GM19395 (cell line): ENCODE results near the gene FAM186B.

Source experiments
- ATAC-seq: cut with Tn5 transposase; IDR thresholded peaks from one replicate; pipeline ENCODE4 v1.9.1; 2021; ENCODE audit warnings: mild to moderate bottlenecking, moderate library complexity; ENCODE audit not compliant: unreplicated experiment

Gene FAM186B

DNA sequence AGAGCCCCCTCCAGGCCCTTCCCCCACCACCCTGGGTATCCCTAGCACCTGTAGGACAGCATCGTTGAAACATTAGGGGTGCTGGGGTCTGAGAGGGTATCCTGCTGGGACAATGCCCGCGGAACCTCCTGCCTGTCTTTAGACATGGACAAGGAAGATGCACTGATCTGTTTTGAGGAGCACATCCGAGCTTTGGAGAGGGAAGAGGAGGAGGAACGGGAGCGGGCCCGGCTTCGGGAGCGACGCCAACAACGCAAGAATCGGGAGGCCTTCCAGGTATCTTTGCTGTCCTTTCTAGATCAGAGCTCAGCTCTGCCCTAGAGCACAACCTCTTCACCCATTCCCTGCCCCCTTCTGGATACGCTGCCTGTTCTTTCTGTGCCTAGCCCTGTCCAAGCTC is 31.1 kb upstream of the FAM186B start:
- ATAC-seq, result no peak

DNA sequence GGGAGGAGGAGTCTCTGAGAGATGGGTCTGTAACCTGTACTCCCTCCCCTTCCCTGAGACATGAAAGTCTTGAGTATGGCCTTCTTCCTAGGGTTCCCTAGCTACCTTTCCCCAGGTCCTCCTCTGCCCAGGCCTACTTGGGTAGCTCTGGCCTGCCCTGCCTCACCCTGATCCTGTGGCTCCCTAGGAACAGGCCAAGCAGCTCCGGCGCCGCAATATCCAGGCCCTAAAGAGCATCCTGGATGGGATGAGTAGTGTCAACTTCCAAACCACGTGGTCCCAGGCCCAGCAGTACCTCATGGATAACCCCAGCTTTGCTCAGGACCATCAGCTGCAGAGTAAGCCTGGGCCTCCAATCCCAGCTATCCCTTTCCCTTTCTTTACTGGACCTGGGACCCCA is 30.2 kb upstream of the FAM186B start:
- no peak for ATAC-seq

DNA sequence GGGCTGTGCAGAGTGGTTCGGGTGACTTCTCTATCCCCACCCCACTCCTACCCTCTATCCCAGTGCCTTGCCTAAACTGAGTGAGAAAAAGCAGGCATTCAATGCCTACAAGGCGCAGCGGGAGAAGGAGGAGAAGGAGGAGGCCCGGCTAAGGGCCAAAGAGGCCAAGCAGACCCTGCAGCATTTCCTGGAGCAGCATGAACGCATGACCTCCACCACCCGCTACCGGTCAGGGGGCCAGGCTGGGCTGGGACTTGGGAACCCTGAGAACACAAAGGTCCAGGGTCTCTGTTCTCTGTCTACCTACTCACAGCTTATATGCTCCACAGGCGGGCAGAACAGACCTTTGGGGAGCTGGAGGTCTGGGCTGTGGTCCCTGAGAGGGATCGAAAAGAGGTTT is 29.6 kb upstream of the FAM186B start:
- ATAC-seq, result no peak

DNA sequence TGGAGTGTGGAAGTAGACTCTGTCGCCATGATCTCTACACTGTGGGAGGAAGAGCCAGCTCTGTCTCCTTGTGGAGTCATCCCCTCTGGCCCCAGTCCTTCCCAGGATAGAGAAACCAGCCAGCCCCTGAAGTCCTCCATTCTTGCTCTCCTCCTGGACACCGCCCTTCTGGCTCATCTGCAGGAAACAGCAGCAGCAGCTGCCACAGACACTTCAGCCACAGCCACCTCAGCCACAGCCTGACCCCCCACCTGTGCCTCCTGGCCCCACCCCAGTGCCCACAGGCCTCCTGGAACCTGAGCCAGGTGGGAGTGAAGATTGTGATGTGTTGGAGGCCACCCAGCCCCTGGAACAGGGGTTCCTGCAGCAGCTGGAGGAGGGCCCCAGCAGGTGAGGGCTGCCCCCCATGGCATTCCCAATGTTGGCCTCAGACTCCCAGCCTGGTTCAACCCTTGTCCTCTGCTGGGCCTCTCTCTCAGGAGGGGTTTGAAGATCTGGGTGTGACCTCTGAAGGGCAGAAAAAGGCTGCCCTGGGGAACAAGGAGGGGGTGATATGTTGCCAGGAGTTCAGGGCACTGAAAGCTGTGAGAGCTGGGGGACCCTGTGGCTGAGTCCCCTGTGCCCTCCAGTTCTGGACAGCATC is 28.4 kb upstream of the FAM186B start:
- no peak for ATAC-seq

DNA sequence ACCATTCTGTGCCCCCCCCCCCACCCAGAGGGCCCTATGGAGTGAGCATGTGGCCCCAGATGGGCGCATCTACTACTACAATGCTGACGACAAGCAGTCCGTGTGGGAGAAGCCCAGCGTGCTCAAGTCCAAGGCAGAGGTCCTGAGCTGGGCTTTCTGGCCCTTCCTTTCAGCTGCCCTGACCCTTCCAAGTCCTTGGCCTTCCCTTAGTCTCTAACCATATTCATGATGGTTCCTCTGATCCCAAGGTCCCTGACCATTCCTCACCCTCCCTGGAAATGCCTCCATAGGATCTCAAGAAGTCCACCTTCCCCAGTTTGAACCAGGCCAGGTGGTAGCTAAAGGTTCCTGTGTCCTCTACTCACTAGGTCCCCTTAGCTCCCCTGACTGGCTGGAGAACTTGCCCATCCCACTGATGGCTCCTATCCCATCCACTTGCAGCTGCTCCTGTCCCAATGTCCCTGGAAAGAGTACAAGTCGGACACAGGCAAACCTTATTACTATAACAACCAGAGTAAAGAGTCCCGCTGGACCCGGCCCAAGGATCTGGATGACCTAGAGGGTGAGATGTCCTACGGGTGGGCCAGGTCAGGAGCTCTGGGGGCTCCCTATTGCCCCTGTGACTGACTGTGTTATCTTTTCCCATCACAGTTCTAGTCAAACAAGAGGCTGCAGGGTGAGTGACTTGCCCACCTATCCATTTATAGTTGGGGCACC is 27.7 kb upstream of the FAM186B start:
- no peak for ATAC-seq

DNA sequence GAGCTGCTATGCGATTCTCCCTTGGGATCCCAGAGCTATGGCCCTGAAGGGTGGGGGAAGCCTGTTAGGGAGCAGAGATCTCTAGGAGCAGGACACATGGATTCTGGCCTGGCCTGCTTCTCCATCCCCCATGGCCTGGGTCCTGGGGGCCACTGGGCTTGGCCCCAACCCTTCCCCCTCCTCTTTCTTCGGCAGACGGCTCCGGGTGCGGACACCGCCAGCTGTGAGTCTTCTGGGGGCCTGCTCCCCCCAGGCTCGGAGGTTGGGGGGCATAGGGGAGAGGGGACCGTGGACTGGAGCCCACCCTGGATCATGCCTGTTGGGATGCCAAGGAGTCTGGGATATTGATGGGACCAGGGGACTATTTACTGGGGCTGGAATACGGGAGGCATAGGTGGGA is 27.0 kb upstream of the FAM186B start:
- ATAC-seq, result no peak

DNA sequence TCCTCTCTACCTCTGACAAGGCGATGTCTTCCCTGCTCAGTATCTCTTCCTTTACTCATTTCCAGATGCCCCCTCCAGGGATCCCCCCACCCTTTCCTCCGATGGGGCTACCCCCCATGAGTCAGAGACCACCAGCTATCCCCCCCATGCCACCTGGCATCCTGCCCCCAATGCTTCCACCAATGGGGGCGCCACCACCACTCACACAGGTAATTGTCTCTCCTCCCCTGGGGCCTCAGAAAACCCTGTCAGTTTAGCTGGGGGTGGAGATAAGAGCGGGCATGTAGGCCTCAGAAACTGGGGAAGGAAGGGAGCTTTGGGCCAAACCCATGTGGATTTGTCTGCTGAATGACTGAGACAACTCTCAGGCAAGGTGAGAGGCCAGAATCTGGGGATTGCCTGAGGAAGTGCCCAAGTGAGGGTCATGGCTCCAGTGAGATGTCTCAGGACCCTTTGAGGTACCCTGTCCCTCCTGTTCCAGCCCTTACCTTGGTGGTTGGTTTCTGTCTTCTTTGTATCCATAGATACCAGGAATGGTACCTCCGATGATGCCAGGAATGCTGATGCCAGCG is 26.0 kb upstream of the FAM186B start:
- no peak for ATAC-seq

DNA sequence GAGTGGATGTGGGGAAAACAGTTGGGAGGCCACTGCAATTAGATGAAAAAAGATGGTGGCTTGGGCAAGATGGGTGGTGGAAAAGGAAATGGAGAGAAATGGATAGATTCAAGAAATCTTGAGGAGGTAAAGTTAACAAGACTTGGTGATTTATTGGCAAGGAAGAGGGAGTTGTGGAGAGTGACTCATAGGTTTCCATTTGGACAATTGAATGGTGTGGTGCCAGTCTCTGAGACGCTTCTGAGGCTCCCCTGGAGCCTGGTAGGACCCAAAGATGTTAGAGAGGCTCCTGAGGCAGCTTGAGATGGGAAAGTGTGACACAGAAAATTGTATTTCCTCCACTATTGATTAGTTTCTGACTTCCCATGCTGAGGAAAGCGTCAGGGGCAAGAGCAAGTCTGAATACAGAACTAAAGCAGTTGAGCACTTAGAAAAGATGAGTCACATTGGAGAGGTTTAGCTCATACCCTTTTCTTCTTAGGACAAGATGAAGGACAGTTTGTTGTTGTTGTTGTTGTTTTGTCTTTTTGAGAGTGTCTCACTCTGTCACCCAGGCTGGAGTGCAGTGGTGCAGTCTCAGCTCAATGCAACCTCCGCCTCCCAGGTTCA is 22.4 kb upstream of the FAM186B start:
- no peak for ATAC-seq

DNA sequence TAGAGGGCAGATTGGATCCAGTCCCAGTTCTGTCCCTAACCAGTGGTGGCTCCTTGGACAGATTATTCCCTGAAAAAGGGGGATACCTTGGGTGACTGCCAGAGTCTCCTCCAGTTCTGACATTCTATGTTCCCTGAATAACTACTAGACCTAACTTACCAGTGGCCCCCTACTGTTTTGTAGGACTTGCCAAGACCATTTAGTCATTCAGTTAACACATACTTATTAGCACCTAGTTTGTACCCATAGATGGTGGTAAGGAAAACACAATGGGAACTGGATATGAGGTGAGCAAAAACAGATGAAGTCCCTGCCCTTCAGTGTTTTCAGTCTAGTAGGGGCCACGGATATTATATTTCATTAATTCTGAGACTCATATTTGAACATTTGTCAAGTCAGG is 21.4 kb upstream of the FAM186B start:
- ATAC-seq, result no peak

DNA sequence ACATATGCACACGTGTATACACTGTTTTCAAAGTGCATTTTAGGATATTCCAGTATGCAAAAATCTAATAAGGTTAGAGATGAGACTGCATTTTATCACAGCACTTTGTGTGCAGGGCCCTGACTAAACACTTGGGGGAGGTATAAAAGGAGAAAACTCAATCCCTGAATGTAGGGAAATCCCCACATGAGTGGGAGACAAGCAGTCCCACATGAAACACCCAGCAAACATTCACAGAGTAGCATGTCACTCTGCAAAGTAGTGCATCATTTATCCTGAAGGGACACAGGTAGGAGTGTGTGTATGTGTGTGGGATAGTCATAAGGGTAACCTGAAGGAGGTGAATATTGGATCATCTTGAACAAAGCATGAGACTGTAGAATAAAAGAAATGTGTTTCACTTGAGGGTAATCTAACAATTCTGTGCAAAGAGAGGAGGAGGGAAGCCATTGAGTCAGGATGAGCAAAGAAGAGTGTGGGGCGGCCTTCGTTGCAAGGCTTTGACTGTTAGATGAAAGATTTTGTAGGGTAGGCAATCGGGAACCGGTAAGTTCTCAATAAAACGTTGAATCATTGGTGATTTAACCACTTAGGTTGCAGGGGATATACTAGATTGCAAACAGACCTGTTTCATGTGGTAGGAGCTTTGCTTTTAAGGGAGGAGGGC is 20.9 kb upstream of the FAM186B start:
- ATAC-seq, result no peak

DNA sequence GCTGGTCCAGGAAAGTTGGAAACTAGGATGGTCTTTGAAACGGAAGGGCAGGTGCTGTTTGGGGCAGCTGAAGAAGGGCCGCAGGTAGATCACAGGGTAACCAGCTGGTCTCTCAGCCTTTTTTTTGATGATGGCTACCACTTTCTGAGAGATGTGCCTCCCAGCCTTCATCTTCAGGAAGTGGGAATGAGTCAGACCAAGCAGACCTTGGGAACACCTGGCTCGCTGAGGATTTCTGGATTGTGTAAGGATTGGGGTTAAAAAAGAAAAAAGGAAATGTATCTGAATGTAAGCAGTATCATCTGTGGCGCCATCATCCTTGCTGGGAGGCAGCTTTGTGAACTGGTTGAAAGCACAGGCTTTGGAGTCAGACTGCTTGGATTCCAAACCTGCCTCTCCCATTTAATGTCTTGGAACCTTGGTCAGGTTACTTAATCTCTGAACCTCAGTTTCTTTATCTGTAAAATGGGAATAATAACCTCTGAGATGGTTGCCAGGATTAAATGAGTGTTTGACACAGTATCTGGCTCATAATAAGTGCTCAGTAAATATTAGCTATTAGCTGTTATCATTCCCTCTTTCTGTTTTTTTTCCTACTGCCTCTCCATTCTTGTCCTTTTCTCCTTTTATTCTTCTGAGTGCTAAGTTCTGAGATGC is 19.6 kb upstream of the FAM186B start:
- ATAC-seq, result no peak

DNA sequence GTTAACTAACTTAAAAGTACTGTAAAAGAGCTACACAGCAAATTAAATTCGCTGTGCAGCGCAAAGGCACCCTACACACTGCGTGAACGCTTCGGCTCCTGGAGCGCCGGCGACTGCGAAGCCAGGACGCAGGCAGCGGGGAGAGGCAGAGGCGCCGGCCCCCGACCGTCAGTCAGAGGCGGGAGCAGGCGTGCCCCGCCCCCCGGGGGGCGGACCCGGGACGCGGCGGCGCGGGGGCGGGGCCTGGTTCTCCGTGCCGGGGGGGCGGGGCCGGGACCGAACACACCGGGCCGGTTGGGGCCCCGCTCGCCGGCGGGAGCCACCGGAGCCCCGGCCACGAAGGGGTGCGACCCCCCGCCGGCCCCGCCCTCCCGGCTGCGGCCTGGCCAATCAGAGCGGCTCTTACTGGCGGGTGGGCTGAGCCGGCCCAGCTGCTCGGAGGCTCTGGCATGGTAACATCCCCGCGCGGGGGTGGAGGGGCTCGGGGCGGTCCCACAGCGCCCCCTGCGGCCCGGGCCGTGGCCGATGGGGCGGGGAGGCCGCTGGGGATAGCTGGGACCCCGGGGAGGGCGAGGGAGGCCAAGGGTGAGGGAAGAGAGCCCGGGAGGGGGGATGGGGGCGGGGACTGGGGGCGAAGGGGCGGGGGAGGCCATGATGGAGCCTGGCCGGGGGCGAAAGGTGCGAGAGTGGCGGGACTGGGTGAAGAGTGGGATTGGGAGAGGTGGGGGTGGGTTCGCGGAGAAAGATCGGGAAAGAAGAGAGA is 17.9 kb upstream of the FAM186B start, which contains the start of gene PRPF40B:
Gene PRPF40B (plus strand): TSS at position 420 of the 763 bp plus-strand sequence. CDS start 30 bp downstream, at position 450.
- peak; percentile 77 for ATAC-seq

DNA sequence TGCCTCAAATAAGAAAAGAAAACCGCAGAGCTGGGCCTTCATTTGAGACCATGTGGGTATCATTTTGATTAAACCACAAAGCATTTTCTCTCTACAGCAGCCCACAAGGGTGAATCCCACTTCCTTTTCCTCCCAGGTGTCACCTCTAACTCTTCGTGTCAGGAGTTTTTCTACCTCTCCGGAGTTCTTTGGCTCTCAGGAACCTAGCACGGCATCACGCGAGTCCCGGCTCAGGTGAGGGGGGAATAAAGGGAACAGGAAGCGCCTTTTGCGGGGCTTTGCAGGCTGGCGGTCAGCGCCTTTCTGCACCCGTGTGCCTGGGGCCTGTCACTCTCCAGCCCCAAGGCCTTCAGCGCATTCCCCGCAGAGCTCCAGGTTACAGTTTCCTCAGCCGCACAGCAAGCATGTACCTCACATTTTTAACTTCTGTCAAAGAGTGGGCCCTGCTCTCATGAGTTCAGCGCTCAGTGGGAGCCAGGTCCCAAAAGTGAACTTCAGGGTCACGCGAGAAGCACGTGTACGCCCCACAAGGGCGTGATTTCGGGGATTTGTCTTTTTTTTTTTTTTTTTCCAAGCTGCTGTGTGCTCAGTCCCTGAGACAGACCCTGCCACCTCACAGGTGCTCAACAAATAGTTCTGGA is 17.2 kb upstream of the FAM186B start:
- ATAC-seq, result peak; percentile 42

DNA sequence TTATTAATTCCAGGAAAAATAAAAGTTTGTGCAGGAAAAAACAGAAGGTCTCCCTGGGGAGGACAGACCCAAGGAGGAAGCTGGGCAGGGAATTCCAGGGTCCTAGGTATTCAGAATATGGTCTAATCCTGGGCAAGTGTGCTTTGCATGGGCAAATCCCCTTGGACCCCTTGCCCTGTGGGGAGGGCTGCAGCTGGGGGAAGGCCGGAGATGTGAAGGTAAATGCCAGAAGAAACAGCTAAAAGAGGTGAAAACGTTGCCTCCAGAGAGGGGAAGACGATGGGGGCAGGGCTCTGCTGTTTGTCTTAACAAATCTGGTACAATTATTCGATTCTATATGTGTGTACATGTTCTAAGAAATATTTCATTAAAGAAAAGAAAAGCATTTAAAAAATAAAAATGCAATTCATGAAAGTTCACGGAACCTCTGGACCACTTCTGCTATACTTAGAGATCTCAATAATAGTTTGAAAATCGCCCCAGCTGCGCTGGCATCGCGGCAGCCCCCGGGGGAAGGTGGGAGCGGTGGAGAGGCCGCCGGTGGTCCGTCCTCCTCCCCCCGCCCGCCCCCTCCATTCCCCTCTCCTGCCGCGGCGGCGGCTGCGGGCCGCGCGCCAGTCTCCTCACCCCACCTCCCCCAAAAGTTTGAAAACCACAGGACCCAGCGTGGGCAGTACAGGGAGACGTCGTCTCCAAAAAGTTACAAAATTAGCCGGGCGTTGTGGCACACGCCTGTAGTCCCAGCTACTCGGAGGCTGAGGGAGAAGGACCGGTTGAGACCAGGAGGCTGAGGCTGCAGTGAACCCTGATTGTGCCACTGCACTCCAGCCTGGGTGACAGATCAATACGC is 16.4 kb upstream of the FAM186B start:
- ATAC-seq, result peak; percentile 34

DNA sequence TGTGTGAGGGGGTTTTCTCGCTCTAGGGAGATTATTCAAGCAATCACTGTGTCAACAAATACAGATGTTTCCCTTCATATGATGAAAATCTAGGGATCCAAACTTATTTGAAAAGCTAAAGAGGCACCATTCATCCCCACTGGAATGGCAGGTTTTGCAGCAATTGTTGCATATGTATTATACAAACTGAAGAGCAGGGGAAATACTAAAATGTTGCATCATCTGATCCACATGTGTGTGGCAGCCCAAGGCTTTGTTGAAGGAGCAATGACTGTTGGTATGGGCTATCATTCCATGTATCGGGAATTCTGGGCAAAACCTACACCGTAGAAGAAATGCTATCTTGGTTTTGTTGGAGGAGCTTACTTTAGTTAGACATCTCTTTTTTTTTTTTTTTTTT is 13.8 kb upstream of the FAM186B start:
- ATAC-seq, result no peak

DNA sequence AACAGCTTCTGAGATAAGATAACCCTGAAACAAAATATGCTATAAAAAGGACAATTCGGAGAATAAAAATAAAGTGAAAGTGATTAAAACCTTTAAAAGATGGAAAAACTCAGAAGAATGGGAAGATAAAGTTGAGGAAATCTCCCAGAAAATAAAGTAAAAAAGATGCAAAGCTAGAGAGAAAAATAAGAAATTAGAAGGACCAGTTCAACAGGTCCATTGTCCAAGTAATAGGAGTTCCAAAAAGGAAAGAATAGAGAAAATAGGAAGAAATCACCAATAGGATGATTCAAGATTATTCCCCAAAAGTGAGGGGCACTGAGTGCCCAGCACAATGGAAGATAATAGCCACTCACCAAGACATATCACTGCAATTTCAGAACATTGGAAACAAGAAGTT is 13.1 kb upstream of the FAM186B start:
- ATAC-seq, result no peak

DNA sequence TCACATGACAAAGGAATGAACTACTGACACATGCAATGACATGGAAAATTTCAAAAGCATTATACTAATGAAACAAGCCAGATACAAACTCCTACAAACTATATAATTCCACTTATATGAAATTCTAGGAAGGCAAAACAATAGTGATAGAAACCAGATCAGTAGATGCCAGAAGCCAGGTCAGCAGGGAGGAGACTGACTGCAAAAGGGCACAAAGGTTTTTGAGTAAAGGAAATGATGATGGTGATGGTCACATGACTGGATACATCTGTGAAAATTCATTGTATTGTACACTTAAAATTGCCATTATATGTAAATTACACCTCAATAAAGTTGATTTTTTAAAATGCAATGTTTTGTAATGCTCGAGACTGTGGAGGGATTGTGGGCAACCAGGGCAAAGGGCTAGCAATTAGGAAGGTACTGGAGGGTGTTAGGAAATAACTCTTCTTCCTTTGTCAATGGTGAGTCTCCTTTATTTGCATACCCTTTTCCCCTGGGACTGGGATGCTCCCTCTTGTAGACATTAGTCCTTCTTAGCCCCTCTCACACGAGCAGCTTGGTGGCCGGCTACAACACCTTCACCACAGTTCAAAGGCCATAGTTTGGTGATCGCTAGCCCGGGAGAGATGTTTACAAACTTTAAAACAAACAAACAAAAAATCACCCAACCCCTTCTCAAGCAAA is 11.2 kb upstream of the FAM186B start:
- no peak for ATAC-seq

DNA sequence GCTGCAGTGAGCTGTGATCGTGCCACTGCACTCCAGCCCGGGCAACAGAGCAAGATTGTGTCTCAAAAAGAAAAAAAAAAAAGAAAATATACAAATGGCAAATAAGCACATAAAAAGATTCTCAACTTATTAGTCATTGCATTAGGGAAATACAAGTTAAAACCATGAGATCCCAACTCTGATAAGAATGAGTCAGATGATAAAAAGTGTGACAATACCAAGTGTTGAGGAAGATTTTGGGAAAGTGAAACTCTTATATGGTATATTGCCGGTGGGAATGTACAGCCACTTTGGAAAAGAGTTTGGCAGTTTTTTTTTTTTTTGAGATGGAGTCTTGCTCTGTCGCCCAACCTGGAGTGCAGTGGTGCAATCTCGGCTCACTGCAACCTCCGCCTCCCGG is 10.3 kb upstream of the FAM186B start:
- ATAC-seq, result no peak
